Measurements from ENCODE around the gene CELF5.

DNA sequence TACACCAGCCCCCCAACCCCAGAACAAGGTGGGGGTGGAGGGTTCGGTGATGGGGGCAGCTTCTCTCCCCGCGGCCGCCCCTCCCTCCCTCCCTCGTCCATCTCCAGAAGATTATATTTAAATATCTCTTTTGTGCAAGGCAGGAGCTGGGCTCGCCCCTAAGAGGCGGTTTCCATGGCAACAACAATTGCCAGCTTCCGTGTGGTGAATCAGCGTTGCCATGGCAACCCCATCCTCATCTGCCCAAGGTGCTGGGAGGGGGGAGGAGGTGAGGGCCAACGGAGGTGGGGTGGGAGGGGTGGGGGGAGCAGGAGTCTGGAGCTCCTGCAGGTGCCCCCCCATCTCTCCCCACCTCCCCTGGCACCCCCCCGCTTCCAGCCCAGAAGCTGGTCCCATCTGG, 46.4 kb downstream of the CELF5 start:
- TF ChIP-seq, protein P1, sequence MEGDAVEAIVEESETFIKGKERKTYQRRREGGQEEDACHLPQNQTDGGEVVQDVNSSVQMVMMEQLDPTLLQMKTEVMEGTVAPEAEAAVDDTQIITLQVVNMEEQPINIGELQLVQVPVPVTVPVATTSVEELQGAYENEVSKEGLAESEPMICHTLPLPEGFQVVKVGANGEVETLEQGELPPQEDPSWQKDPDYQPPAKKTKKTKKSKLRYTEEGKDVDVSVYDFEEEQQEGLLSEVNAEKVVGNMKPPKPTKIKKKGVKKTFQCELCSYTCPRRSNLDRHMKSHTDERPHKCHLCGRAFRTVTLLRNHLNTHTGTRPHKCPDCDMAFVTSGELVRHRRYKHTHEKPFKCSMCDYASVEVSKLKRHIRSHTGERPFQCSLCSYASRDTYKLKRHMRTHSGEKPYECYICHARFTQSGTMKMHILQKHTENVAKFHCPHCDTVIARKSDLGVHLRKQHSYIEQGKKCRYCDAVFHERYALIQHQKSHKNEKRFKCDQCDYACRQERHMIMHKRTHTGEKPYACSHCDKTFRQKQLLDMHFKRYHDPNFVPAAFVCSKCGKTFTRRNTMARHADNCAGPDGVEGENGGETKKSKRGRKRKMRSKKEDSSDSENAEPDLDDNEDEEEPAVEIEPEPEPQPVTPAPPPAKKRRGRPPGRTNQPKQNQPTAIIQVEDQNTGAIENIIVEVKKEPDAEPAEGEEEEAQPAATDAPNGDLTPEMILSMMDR (IDR thresholded peaks at IDR 0.05), result no peak
- no peak for TF ChIP-seq ZFX (IDR thresholded peaks at IDR 0.05; ENCODE audit: borderline replicate concordance)

All from 22Rv1 (cell line).